ENCODE measurements around the gene PRKCI. TPM values are rescaled to one million over a fixed set of nuclear protein-coding genes. Genes with fewer than 3 reads are reported as not detected.

Gene PRKCI
- total and polyA plus RNA-seq, 10 donors: 3.6 to 28.7 (median 14.9) TPM

GRCh38 chr3:170226426-170226960, 4.3 kb downstream of the PRKCI start:
- Histone ChIP-seq H3K27ac (no peak overlapping the region), H3K4me3 (no peak overlapping the region), H3K27me3 (replicated peaks in 1 of 7) (no peaks in the 10 kb centered on the region), H3K36me3 (no peaks in the 10 kb centered on the region), H3K9me3 (no peaks in the 10 kb centered on the region), H3K4me1 (peaks cover 0 to 38% (median 18%) of the 10 kb centered on the region in 6 donors)
- no peak for TF ChIP-seq POLR2AphosphoS5 (IDR thresholded peaks at IDR 0.05)
- TF ChIP-seq CTCF (IDR thresholded peaks at IDR 0.05 in 8 of 11, conservative IDR thresholded peaks at IDR 0.05 in 3 of 11): no peak
- no peak for TF ChIP-seq POLR2A (IDR thresholded peaks at IDR 0.05)
- DNase-seq: no peak
- 93 to 97% (median 96%) methylated on average over 1 of the region's 1 CpG for WGBS, 5 donors
- intact Hi-C loops (cut with DNase I; ENCODE audit: low total_unique reads): no loop called here

GRCh38 chr3:170228093-170228766, 6.0 kb downstream of the PRKCI start:
- no peak for TF ChIP-seq POLR2A (IDR thresholded peaks at IDR 0.05)
- TF ChIP-seq CTCF (IDR thresholded peaks at IDR 0.05 in 8 of 11, conservative IDR thresholded peaks at IDR 0.05 in 3 of 11): no peak
- TF ChIP-seq POLR2AphosphoS5 (IDR thresholded peaks at IDR 0.05): no peak
- intact Hi-C loops (cut with DNase I; ENCODE audit: low total_unique reads): no loop called here
- no peaks in the 10 kb centered on the region for H3K9me3 ChIP-seq
- WGBS, 5 donors: 66 to 84% (median 75%) methylated on average over 2 of the region's 2 CpGs
- H3K4me3 ChIP-seq: no peak overlapping the region
- no peaks in the 10 kb centered on the region for H3K36me3 ChIP-seq
- no peak for DNase-seq
- H3K4me1 ChIP-seq: peaks cover 0 to 32% (median 9%) of the 10 kb centered on the region in 6 donors
- H3K27me3 ChIP-seq (replicated peaks in 1 of 7): no peaks in the 10 kb centered on the region
- H3K27ac ChIP-seq: no peak overlapping the region

GRCh38 chr3:170232266-170232665, 10.0 kb downstream of the PRKCI start:
- intact Hi-C loops (cut with DNase I; ENCODE audit: low total_unique reads): no loop called here
- no peaks in the 10 kb centered on the region for H3K27me3 ChIP-seq (replicated peaks in 1 of 7)

More at GRCh38 chr3:170232266-170232665, 10.0 kb downstream of the PRKCI start:
- Histone ChIP-seq H3K4me3 (no peak overlapping the region), H3K9me3 (no peaks in the 10 kb centered on the region), H3K36me3 (peaks cover 0 to 20% (median 13%) of the 10 kb centered on the region in 6 donors), H3K27ac (no peak overlapping the region), H3K4me1 (peaks cover 0 to 10% (median 0%) of the 10 kb centered on the region in 6 donors)
- no peak for DNase-seq
- TF ChIP-seq CTCF (IDR thresholded peaks at IDR 0.05 in 8 of 11, conservative IDR thresholded peaks at IDR 0.05 in 3 of 11) (no peak), POLR2AphosphoS5 (IDR thresholded peaks at IDR 0.05) (no peak), POLR2A (IDR thresholded peaks at IDR 0.05) (no peak)
- WGBS, 5 donors: 80 to 91% (median 85%) methylated on average over 5 of the region's 5 CpGs

Data from spleen (tissue), 11 donors.